ENCODE measurements around the gene SNX19. TPM values are rescaled to one million over a fixed set of nuclear protein-coding genes. Genes with fewer than 3 reads are reported as not detected.

The SNX19 gene
- polyA plus RNA-seq, 1 of the 3 experiments (the other 2 are of a cell fraction) = 16.6 TPM

DNA sequence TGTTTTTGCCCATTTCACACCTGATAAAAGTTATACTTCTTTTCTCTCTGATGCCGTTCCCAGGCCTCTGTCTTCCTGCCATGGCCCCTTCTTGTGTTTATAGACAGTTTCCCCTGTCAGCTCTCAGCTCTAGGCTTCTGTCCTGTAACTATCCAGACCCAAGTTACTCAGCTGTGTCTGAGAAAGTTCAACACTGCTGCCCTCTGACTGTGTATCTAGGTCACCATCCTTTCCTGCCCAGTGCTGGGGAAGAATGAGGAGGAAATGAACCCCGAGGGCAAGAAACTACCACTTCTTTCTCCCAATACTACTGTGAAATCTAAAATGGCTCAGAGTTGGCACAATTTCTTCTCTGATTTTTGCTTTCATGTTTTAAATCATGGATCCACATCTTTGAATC lies 29.6 kb downstream of the SNX19 start:
- POLR2A ChIA-PET = no interaction called here
- H2AFZ ChIP-seq (ENCODE audit: low read depth) = no peak overlapping the region
- H3F3A ChIP-seq (replicated peaks; ENCODE audit: insufficient read depth) = no peaks in the 10 kb centered on the region
- TF ChIP-seq JUND (IDR thresholded peaks at IDR 0.05) = no peak
- no peak for TF ChIP-seq SMC3 (IDR thresholded peaks at IDR 0.05; ENCODE audit: low read depth, low read length)
- TF ChIP-seq, protein P1, sequence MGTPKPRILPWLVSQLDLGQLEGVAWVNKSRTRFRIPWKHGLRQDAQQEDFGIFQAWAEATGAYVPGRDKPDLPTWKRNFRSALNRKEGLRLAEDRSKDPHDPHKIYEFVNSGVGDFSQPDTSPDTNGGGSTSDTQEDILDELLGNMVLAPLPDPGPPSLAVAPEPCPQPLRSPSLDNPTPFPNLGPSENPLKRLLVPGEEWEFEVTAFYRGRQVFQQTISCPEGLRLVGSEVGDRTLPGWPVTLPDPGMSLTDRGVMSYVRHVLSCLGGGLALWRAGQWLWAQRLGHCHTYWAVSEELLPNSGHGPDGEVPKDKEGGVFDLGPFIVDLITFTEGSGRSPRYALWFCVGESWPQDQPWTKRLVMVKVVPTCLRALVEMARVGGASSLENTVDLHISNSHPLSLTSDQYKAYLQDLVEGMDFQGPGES (IDR thresholded peaks at IDR 0.05; ENCODE audit: low read depth, low read length) = no peak
- TF ChIP-seq MEF2A (IDR thresholded peaks at IDR 0.05; ENCODE audit: borderline replicate concordance, low read depth) = no peak
- no peaks in the 10 kb centered on the region for H3K4me1 ChIP-seq (ENCODE audit: control insufficient read depth in 1 of 2, insufficient read depth in 2 of 2, low read depth in 1 of 2, low read length in 1 of 2)
- H3K9me2 ChIP-seq = no peaks in the 10 kb centered on the region
- no peak for DNase-seq
- no peaks in the 10 kb centered on the region for H3K79me2 ChIP-seq (ENCODE audit: insufficient read depth)
- H3K27ac ChIP-seq (ENCODE audit: low read depth in 2 of 2, low read length in 1 of 2) = no peak overlapping the region
- no peak overlapping the region for H3K4me3 ChIP-seq (ENCODE audit: low read depth in 2 of 2, low read length in 1 of 2)
- no peaks in the 10 kb centered on the region for H3K27me3 ChIP-seq (ENCODE audit: insufficient read depth)
- CTCF ChIA-PET = interaction anchor here (2.0 to 7.4 kb wide), 2 partner anchors 8 to 24 kb away, joined by 5 to 47 read pairs; no protein-coding TSS in a partner anchor
- H3K4me2 ChIP-seq = no peak overlapping the region
- 100% methylated on average over 2 of the region's 2 CpGs for WGBS (ENCODE audit: low lambda C conversion rate)
- no peaks in the 10 kb centered on the region for H4K20me1 ChIP-seq (ENCODE audit: insufficient read depth)
- H3K9me3 ChIP-seq = no peaks in the 10 kb centered on the region
- no peak overlapping the region for H3K9ac ChIP-seq
- H3K36me3 ChIP-seq (replicated peaks in 1 of 2; ENCODE audit: control insufficient read depth in 1 of 2, insufficient read depth in 2 of 2, low read length in 1 of 2) = peaks cover 54 to 88% of the 10 kb centered on the region in 2 experiments

DNA sequence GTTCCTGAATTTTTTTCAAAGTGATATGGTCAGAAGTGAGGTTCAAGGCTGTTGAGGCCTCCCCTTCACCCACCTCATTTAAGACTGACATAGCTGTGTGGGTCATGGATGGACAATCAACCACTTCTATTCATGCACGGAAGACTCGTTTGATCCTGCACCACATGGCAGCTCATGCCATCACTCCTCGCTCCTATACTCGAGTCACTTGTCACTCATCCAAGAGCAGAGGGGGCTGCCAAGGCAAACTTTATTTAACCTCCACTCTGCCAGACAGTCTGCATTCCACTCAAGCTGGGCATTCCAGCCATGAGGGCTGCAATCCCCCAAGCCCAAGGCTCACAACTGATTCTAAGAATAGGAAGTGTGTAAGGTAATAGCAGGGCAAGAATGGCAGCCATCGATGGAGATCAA lies 34.1 kb downstream of the SNX19 start:
- ChIA-PET CTCF (interaction anchor here (1.5 to 25.0 kb wide), 5 partner anchors 13 to 446 kb away, joined by 3 to 747 read pairs (median 30); partner anchors contain the start of genes ADAMTS15, ADAMTS8 and SNX19), POLR2A (no interaction called here)
- Histone ChIP-seq H3K27ac (ENCODE audit: low read depth in 2 of 2, low read length in 1 of 2) (no peak overlapping the region), H3K4me1 (ENCODE audit: control insufficient read depth in 1 of 2, insufficient read depth in 2 of 2, low read depth in 1 of 2, low read length in 1 of 2) (no peaks in the 10 kb centered on the region), H3K4me2 (no peak overlapping the region), H2AFZ (ENCODE audit: low read depth) (no peak overlapping the region), H3K79me2 (ENCODE audit: insufficient read depth) (no peaks in the 10 kb centered on the region), H3K9ac (no peak overlapping the region), H3K4me3 (ENCODE audit: low read depth in 2 of 2, low read length in 1 of 2) (no peak overlapping the region), H3K9me2 (no peaks in the 10 kb centered on the region), H3K27me3 (ENCODE audit: insufficient read depth) (no peaks in the 10 kb centered on the region), H3K9me3 (no peaks in the 10 kb centered on the region), H4K20me1 (ENCODE audit: insufficient read depth) (no peaks in the 10 kb centered on the region), H3F3A (replicated peaks; ENCODE audit: insufficient read depth) (no peaks in the 10 kb centered on the region), H3K36me3 (replicated peaks in 1 of 2; ENCODE audit: control insufficient read depth in 1 of 2, insufficient read depth in 2 of 2, low read length in 1 of 2) (peaks cover 59 to 91% of the 10 kb centered on the region in 2 experiments)
- 95% methylated on average over 5 of the region's 5 CpGs for WGBS (ENCODE audit: low lambda C conversion rate)
- TF ChIP-seq FOXM1 (IDR thresholded peaks at IDR 0.05; ENCODE audit: low read depth) = no peak
- TF ChIP-seq JUND (IDR thresholded peaks at IDR 0.05) = no peak
- TF ChIP-seq, protein P1 (IDR thresholded peaks at IDR 0.05; ENCODE audit: low read depth, low read length) = no peak
- no peak for TF ChIP-seq RXRA (IDR thresholded peaks at IDR 0.05; ENCODE audit: borderline replicate concordance, low read depth)
- no peak for TF ChIP-seq GABPA (IDR thresholded peaks at IDR 0.05; ENCODE audit: low read depth)
- no peak for TF ChIP-seq RFX5 (IDR thresholded peaks at IDR 0.05; ENCODE audit: low read length)
- no peak for TF ChIP-seq FOSL2 (IDR thresholded peaks at IDR 0.05; ENCODE audit: borderline replicate concordance, low read depth)
- TF ChIP-seq ELF1 (IDR thresholded peaks at IDR 0.05) = no peak
- TF ChIP-seq, protein P2, sequence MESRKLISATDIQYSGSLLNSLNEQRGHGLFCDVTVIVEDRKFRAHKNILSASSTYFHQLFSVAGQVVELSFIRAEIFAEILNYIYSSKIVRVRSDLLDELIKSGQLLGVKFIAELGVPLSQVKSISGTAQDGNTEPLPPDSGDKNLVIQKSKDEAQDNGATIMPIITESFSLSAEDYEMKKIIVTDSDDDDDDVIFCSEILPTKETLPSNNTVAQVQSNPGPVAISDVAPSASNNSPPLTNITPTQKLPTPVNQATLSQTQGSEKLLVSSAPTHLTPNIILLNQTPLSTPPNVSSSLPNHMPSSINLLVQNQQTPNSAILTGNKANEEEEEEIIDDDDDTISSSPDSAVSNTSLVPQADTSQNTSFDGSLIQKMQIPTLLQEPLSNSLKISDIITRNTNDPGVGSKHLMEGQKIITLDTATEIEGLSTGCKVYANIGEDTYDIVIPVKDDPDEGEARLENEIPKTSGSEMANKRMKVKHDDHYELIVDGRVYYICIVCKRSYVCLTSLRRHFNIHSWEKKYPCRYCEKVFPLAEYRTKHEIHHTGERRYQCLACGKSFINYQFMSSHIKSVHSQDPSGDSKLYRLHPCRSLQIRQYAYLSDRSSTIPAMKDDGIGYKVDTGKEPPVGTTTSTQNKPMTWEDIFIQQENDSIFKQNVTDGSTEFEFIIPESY (IDR thresholded peaks at IDR 0.05; ENCODE audit: borderline replicate concordance, low read depth) = no peak
- no peak for TF ChIP-seq CHD2 (IDR thresholded peaks at IDR 0.05; ENCODE audit: low read length, partially characterized antibody)
- TF ChIP-seq, protein P3, sequence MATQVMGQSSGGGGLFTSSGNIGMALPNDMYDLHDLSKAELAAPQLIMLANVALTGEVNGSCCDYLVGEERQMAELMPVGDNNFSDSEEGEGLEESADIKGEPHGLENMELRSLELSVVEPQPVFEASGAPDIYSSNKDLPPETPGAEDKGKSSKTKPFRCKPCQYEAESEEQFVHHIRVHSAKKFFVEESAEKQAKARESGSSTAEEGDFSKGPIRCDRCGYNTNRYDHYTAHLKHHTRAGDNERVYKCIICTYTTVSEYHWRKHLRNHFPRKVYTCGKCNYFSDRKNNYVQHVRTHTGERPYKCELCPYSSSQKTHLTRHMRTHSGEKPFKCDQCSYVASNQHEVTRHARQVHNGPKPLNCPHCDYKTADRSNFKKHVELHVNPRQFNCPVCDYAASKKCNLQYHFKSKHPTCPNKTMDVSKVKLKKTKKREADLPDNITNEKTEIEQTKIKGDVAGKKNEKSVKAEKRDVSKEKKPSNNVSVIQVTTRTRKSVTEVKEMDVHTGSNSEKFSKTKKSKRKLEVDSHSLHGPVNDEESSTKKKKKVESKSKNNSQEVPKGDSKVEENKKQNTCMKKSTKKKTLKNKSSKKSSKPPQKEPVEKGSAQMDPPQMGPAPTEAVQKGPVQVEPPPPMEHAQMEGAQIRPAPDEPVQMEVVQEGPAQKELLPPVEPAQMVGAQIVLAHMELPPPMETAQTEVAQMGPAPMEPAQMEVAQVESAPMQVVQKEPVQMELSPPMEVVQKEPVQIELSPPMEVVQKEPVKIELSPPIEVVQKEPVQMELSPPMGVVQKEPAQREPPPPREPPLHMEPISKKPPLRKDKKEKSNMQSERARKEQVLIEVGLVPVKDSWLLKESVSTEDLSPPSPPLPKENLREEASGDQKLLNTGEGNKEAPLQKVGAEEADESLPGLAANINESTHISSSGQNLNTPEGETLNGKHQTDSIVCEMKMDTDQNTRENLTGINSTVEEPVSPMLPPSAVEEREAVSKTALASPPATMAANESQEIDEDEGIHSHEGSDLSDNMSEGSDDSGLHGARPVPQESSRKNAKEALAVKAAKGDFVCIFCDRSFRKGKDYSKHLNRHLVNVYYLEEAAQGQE (IDR thresholded peaks at IDR 0.05; ENCODE audit: low read depth, low read length) = no peak
- TF ChIP-seq, protein P4, sequence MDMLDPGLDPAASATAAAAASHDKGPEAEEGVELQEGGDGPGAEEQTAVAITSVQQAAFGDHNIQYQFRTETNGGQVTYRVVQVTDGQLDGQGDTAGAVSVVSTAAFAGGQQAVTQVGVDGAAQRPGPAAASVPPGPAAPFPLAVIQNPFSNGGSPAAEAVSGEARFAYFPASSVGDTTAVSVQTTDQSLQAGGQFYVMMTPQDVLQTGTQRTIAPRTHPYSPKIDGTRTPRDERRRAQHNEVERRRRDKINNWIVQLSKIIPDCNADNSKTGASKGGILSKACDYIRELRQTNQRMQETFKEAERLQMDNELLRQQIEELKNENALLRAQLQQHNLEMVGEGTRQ (IDR thresholded peaks at IDR 0.05; ENCODE audit: borderline replicate concordance, low read depth, low read length) = no peak
- TF ChIP-seq YY1 (IDR thresholded peaks at IDR 0.05; ENCODE audit: low read depth) = no peak
- TF ChIP-seq RCOR1 (IDR thresholded peaks at IDR 0.05; ENCODE audit: low read length) = no peak
- TF ChIP-seq GATA2 (CRISPR knock-in tag; IDR thresholded peaks at IDR 0.05) = no peak
- TF ChIP-seq FOXJ3 (CRISPR knock-in tag; IDR thresholded peaks at IDR 0.05) = no peak
- TF ChIP-seq TEAD4 (IDR thresholded peaks at IDR 0.05; ENCODE audit: borderline replicate concordance, insufficient read depth) = no peak
- TF ChIP-seq MXI1 (IDR thresholded peaks at IDR 0.05; ENCODE audit: low read depth, low read length) = no peak
- DNase-seq = no peak

Measured in SK-N-SH (cell line).